WI38 (cell line): ENCODE results near the gene MAPK8IP1.

Experiments
- H3K4me3 ChIP-seq: 2 replicates; pipeline ENCODE4 v1.5.1; 2011; ENCODE audit warnings: low read depth, mild to moderate bottlenecking, control low read depth, low read length
- TF ChIP-seq, protein P1 (sequence below): IDR thresholded peaks from 2 replicates; pipeline ENCODE4 v1.5.1; 2012; ENCODE audit warnings: low read depth, mild to moderate bottlenecking, control low read depth, low read length

MAPK8IP1 gene

DNA sequence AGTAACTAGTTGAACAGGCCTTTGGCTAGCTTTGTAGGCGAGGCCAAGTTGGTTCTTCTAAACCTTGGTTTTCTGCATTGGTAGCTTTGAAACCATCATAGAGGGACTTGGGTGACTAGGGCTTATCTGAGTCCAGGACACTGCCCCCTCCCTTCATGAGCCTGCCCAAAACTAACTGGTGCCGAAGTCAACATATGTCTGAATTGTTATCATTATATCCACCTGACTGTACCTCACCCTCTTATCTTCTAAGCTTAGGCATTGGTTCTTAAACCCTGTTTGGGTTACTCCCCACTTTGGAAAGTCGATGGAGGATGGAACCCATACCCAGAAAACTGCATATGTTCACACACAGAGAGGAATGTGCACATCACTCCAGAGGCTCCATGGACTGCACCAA is 7.6 kb upstream of the MAPK8IP1 start:
- H3K4me3 ChIP-seq, result no peak overlapping the region
- TF ChIP-seq, protein P1, sequence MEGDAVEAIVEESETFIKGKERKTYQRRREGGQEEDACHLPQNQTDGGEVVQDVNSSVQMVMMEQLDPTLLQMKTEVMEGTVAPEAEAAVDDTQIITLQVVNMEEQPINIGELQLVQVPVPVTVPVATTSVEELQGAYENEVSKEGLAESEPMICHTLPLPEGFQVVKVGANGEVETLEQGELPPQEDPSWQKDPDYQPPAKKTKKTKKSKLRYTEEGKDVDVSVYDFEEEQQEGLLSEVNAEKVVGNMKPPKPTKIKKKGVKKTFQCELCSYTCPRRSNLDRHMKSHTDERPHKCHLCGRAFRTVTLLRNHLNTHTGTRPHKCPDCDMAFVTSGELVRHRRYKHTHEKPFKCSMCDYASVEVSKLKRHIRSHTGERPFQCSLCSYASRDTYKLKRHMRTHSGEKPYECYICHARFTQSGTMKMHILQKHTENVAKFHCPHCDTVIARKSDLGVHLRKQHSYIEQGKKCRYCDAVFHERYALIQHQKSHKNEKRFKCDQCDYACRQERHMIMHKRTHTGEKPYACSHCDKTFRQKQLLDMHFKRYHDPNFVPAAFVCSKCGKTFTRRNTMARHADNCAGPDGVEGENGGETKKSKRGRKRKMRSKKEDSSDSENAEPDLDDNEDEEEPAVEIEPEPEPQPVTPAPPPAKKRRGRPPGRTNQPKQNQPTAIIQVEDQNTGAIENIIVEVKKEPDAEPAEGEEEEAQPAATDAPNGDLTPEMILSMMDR, result no peak

DNA sequence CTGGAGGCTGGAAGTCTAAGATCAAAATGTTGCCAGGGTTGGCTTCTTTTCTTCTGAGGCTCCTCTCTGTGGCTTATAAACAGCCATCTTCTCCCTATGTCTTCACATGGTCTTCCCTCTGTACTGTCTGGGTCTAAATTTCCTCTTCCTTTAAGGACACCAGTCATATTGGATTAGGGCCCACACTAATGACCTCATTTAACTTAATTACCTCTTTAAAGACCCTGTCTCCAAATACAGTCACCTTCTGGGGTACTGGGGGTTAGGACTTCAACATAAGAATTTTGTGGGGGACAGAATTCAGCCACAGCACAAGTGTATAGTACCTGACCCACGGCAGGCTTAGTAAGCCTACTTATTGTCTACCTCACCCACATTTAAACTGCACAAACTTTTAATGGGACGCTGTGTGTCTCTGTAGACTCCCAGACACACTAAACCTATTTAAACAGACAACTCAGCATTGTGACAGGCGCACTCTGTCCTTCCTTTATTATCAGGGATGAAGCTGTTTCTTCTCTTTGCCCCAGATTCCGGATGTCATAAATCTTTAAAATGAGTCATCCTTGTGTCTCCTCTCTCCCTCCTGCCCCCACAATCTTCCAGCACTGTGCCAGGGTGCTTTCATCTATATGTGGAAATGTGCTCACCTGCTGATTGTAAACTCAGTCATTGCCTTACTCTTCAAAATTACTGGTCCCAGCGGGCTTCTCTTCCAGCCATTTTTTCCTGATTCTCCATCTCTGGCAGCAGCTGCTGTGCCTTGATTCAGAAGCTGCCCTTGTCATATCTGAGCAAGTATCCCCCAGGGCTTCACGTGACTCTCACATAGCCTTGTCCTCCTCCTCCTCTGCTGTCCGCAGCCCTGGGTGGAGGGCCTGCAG is 5.4 kb upstream of the MAPK8IP1 start:
- H3K4me3 ChIP-seq, result no peak overlapping the region
- TF ChIP-seq, protein P1, result no peak

DNA sequence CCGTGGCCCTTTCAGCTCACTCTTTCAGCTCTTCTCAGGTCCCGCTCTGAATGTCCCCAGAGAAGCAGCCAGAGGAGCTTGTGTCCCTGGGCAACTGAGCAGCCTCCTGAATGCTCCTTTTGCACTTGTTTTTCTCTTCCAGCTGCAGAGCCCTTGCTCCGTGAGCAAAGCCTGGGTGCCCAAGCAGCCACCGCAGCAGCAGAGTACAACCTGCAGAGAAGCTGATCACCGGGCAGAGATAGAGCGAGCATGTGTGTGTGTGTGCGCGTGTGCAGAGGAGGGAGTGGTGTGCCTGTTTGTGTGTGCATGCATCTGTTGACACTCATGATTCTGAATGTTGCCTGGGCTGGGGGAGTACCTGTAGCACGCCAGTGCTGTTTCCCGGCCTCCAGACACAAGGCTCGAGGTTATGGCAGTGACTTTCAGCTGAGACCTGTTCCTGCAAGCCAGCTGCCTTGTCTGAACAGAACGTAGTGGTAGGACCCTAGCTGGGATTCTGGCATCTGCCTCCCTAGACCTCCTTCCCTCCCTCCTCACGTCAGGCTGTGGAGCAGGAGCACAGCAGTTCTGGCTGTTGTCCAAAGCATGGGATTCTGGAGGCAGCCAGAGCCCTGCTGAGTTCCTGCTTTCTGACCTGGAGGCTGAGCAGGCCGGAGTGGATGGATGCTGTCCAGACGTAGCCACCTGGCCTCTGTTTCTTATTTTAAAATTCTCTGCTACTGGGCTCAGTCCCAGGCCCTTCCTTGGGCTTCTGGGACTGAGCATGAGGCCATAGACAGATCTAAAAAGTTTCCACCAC is 4.5 kb upstream of the MAPK8IP1 start:
- TF ChIP-seq, protein P1, result no peak
- H3K4me3 ChIP-seq, result no peak overlapping the region

DNA sequence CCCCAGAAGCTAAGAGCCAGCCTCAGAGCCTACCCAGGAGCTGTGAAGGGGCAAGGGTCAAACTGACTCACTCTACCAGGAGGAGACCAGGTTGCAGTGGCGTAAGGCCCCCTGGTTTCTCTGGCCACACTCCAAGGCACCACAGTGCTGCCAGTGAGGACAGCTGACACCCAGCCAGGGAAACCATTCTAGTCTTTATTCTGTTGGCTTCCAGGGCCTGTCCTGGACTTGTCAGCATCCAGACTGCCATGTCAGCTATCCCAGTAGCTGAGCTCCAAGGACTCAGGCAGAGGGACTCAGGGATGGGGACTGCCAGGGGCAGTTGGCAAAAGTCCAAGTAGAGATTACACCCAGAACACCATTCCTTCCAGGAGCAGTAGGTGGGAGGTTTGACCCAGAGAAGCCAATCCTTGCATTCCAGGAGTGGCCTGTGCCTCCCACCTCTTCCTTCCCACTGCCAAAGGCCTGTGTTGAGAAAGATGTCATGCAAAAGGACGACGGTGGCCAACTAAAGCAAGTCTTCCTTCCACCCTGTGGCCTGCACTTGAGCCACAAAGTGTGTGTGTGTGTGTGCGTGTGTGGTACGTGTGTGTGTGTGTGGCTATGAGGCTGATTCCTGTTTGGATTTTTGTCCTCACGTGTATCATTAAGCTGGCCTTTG is 3.6 kb upstream of the MAPK8IP1 start:
- H3K4me3 ChIP-seq, result no peak overlapping the region
- TF ChIP-seq, protein P1, result no peak

DNA sequence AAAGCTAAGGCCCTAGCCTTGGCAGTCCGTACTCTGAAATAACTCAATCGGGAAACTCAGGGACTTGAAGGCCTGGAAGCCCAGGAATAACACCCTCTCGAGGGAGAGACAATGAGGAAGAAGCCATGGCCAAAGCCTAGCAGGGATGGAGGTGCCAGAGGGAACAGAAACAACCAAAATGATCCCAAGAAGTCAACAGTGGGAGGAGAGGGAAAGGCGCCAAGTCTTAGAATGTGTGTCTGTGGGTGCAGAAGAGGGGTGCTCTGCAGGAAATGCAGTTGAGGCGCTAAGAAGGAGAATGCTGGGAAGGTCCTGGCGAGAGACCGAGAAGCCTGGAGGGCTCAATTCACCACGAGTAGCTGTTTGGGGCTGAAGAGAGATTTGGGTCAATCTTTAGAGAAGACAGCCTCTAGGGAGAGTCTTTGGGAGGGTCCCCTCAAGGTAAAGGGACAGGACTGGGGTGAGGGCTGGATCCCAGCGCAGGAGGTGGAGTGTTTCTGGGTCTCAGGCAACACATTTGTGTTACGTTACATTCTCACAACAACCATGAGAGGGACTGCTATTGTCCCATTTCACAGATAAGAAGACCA is 760 bp upstream of the MAPK8IP1 start:
- TF ChIP-seq, protein P1, result no peak
- no peak overlapping the region for H3K4me3 ChIP-seq

DNA sequence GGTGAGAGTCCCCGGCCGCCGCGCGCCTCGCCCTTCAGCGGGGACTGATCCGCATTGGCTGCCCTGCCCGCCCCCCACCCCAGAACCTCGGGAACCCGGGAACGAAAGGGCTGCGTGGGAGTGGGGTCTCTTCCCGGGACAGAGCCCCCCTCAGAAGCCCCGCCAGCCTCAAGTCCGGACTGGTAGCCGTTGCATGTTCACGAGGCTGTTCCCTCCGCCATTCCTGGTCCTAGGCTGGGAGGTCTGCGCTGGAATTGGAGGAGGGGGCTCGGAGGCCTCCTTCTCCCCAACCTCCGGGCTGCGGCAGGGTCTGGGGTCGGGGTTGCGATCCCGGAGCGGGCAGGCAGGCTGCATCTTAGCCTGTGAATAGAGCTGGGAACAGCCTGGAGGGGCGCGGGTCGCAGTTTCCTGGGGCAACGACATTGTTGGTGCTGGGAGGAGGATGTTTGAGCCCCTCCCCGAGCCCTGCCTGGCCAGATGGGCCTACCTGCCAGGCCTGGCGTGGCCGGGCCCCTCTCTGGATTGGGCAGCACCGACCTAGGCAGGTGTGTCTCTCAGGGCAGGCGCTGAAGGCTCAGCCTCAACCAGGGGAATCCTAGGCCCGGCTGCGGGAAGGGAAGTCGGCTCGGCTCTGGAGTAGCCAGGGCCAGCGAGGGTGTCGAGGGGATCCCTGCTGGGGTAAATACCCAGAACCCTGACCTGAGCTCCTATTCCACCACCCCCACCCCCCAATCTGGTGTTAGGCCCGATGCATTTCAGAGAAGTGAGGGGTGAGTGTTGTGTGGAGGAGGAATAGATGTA is 670 bp downstream of the MAPK8IP1 start:
- TF ChIP-seq, protein P1, result no peak
- H3K4me3 ChIP-seq, result peak overlapping the region; percentile 54
